Fibroblast of villous mesenchyme (primary cell): Measurements from ENCODE around the gene ZP1. TPM values are rescaled to one million over a fixed set of nuclear protein-coding genes. Genes with fewer than 3 reads are reported as not detected.

Source experiments
- DNase-seq: peaks from one replicate; pipeline ENCODE4 v3.0.0-alpha.2; 2010; ENCODE audit warnings: low read depth
- H3K4me3 ChIP-seq: 2 replicates; pipeline ENCODE4 v1.5.1; 2011; ENCODE audit warnings: low read depth, mild to moderate bottlenecking, low read length
- CTCF ChIP-seq: IDR thresholded peaks from 2 replicates; pipeline ENCODE4 v1.5.1; 2012; ENCODE audit warnings: low read depth, mild to moderate bottlenecking, low read length; ENCODE audit not compliant: insufficient read depth
- total RNA-seq: library from RNA; depleted of rRNA; stranded (reverse); fragments of >200 nt; gene quantifications from 2 replicates; pipeline ENCODE4 v1.2.3, GENCODE V29; 2012

ZP1 gene
- total RNA-seq, 1 donor, result not detected

- peak; percentile 55 for TF ChIP-seq CTCF
- DNase-seq, result no peak
- no peak overlapping the region for H3K4me3 ChIP-seq
Observed at GRCh38 chr11:60838132-60838531, 29.2 kb upstream of the ZP1 start.

- peak; percentile 88 for DNase-seq
- TF ChIP-seq CTCF, result no peak
- H3K4me3 ChIP-seq, result no peak overlapping the region
Observed at GRCh38 chr11:60840470-60841430, 26.6 kb upstream of the ZP1 start.

GRCh38 chr11:60841797-60842667 lies 25.3 kb upstream of the ZP1 start, which contains the start of gene CCDC86:
Gene CCDC86, plus strand, starts transcription at chr11:60842113. Its CDS starts 12 bp downstream, at chr11:60842125.
- peak within 1 kb of the TSS; percentile 92 for H3K4me3 ChIP-seq

GRCh38 chr11:60842668-60843600 lies 24.4 kb upstream of the ZP1 start:
- H3K4me3 ChIP-seq, result peak overlapping the region; percentile 92
- DNase-seq, result peak; percentile 44
- no peak for TF ChIP-seq CTCF

More at GRCh38 chr11:60841797-60842667, 25.3 kb upstream of the ZP1 start, which contains the start of gene CCDC86:
- no peak for TF ChIP-seq CTCF
- DNase-seq, result peak; percentile 97

- peak; percentile 27 for DNase-seq
- TF ChIP-seq CTCF, result no peak
- H3K4me3 ChIP-seq, result peak overlapping the region; percentile 92
Observed at GRCh38 chr11:60844045-60844869, 23.1 kb upstream of the ZP1 start.
